Measurements from ENCODE around the gene CST9. TPM values are rescaled to one million over a fixed set of nuclear protein-coding genes. Genes with fewer than 3 reads are reported as not detected.

The CST9 gene
- total and polyA plus RNA-seq, 10 donors, result not detected

DNA sequence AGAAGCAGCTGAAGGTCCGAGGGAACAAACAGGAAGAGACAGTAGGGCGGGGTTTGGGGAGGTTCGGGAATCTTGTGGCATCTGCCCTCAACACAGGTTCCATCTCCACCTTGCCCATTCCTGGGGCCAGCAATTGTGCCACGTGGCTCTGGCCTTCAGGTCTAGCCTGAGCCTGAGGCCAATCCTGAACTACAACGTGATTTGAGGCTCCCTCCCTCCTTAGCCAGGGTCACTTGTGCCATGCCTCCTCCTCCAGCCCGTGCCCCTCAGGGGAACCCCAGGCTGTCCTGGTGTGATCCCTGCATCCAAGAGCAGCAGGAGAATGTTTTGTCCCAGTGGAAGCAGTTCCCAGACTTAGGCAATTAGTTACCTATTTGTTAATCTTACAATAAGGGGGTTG is 3.0 kb downstream of the CST9 start:
- intact Hi-C loops (cut with DNase I; ENCODE audit: low total_unique reads), result no loop called here
- Histone ChIP-seq H3K4me1 (peaks cover 0 to 10% (median 0%) of the 10 kb centered on the region in 6 donors), H3K4me3 (no peak overlapping the region), H3K36me3 (no peaks in the 10 kb centered on the region), H3K9me3 (no peaks in the 10 kb centered on the region), H3K27me3 (replicated peaks in 1 of 7) (peaks cover 0 to 23% (median 0%) of the 10 kb centered on the region in 7 donors), H3K27ac (no peak overlapping the region)
- 51 to 73% (median 55%) methylated on average over 6 of the region's 6 CpGs for WGBS, 5 donors
- no peak for DNase-seq
- TF ChIP-seq POLR2AphosphoS5 (IDR thresholded peaks at IDR 0.05) (no peak), POLR2A (IDR thresholded peaks at IDR 0.05) (no peak)
- TF ChIP-seq, protein P1, sequence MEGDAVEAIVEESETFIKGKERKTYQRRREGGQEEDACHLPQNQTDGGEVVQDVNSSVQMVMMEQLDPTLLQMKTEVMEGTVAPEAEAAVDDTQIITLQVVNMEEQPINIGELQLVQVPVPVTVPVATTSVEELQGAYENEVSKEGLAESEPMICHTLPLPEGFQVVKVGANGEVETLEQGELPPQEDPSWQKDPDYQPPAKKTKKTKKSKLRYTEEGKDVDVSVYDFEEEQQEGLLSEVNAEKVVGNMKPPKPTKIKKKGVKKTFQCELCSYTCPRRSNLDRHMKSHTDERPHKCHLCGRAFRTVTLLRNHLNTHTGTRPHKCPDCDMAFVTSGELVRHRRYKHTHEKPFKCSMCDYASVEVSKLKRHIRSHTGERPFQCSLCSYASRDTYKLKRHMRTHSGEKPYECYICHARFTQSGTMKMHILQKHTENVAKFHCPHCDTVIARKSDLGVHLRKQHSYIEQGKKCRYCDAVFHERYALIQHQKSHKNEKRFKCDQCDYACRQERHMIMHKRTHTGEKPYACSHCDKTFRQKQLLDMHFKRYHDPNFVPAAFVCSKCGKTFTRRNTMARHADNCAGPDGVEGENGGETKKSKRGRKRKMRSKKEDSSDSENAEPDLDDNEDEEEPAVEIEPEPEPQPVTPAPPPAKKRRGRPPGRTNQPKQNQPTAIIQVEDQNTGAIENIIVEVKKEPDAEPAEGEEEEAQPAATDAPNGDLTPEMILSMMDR (IDR thresholded peaks at IDR 0.05 in 8 of 11, conservative IDR thresholded peaks at IDR 0.05 in 3 of 11), result no peak

DNA sequence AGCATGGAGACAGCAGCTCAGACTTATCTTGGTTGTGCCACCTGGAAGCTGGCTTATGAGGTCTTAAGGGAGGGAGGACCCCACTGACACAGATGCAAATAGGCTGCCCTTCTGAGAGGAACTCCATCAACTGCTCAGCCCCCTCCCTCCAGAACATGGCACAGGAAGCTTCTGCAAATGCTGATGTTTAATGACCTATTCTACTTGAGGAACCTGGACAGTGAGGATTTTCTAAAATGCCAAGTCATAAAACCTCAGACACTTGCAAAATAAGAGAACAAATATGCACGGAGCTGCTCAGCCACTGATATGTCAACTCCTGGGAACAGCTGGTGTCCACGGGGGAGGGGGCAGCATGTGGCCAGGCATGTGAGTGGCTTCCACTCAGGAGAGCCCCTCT is 3.5 kb downstream of the CST9 start:
- intact Hi-C loops (cut with DNase I; ENCODE audit: low total_unique reads), result no loop called here

DNA sequence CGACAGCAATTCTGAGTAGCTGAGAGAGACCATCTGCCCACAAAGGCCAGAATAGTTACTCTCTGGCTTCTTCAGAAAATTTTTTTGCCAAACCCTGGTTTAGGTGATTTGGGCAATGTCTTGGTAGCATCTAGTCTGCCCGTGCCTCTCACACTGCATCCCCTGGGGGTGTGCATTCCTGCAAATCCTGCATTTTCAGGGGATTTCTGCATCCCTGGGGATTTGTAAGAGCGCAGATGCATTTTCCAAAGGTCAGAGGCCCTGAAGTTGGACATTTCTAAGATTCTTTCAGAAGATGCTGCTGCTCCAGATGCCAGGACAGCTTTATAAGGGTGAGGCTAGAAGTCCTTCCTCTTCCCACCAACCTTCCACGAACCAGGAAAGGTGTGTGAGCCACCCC is 4.0 kb downstream of the CST9 start:
- no peak overlapping the region for H3K27ac ChIP-seq
- H3K4me1 ChIP-seq, result peaks cover 0 to 5% (median 0%) of the 10 kb centered on the region in 6 donors
- TF ChIP-seq, protein P1 (IDR thresholded peaks at IDR 0.05 in 8 of 11, conservative IDR thresholded peaks at IDR 0.05 in 3 of 11), result no peak
- TF ChIP-seq POLR2A (IDR thresholded peaks at IDR 0.05), result no peak
- TF ChIP-seq POLR2AphosphoS5 (IDR thresholded peaks at IDR 0.05), result no peak
- DNase-seq, result no peak
- peaks cover 0 to 23% (median 0%) of the 10 kb centered on the region in 7 donors for H3K27me3 ChIP-seq (replicated peaks in 1 of 7)
- intact Hi-C loops (cut with DNase I; ENCODE audit: low total_unique reads), result no loop called here
- no peaks in the 10 kb centered on the region for H3K36me3 ChIP-seq
- no peak overlapping the region for H3K4me3 ChIP-seq
- 60 to 84% (median 70%) methylated on average over 4 of the region's 4 CpGs for WGBS, 5 donors
- no peaks in the 10 kb centered on the region for H3K9me3 ChIP-seq

More for the DNA sequence above, 3.5 kb downstream of the CST9 start:
- Histone ChIP-seq H3K27me3 (replicated peaks in 1 of 7) (peaks cover 0 to 23% (median 0%) of the 10 kb centered on the region in 7 donors), H3K27ac (no peak overlapping the region), H3K4me1 (peaks cover 0 to 10% (median 0%) of the 10 kb centered on the region in 6 donors), H3K36me3 (no peaks in the 10 kb centered on the region), H3K4me3 (no peak overlapping the region), H3K9me3 (no peaks in the 10 kb centered on the region)
- no peak for DNase-seq
- WGBS, 5 donors, result 25 to 34% (median 26%) methylated on average over 2 of the region's 2 CpGs
- TF ChIP-seq POLR2A (IDR thresholded peaks at IDR 0.05) (no peak), POLR2AphosphoS5 (IDR thresholded peaks at IDR 0.05) (no peak)

- Histone ChIP-seq H3K4me1 (no peaks in the 10 kb centered on the region), H3K27me3 (replicated peaks in 1 of 7) (peaks cover 0 to 8% (median 0%) of the 10 kb centered on the region in 7 donors), H3K36me3 (no peaks in the 10 kb centered on the region), H3K27ac (no peak overlapping the region), H3K4me3 (no peak overlapping the region), H3K9me3 (no peaks in the 10 kb centered on the region)
- no peak for DNase-seq
- intact Hi-C loops (cut with DNase I; ENCODE audit: low total_unique reads), result no loop called here
- TF ChIP-seq, protein P1 (IDR thresholded peaks at IDR 0.05 in 8 of 11, conservative IDR thresholded peaks at IDR 0.05 in 3 of 11), result no peak
- TF ChIP-seq POLR2AphosphoS5 (IDR thresholded peaks at IDR 0.05) (no peak), POLR2A (IDR thresholded peaks at IDR 0.05) (no peak)
Observed at GRCh38 chr20:23598481-23598880, 7.2 kb downstream of the CST9 start.
